ENCODE results near the gene PARL. TPM values are rescaled to one million over a fixed set of nuclear protein-coding genes. Genes with fewer than 3 reads are reported as not detected.

The PARL gene
- total and polyA plus RNA-seq, 2 of the 8 experiments (the other 6 are each of a cell fraction or from before 2014, with no cell fraction given), result 62.7 to 85.0 TPM

DNA sequence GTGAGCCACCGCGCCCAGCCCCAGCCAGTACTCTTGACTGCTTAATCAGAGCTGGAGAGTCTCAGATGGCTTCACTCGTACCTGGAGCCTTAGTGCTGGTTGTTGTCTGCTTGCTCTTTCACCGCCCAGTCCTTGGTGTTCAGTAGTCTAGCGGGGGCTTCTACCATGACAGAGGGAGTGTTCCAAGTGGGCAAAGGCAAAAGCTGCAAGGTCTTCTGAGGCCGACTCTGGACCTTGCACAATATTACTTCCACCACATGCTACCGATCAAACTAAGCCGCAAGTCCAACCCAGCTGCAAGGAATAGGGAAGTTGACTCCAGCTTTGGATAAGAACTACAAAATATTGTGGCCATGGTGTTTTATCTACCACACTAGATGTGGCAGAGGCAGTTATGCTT is 6.6 kb downstream of the PARL start:
- no peak overlapping the region for H2BK15ac ChIP-seq (ENCODE audit: low read length)
- no peak overlapping the region for H3K23ac ChIP-seq (ENCODE audit: insufficient read length)
- H3K4me1 ChIP-seq (replicated peaks in 1 of 4; ENCODE audit: control insufficient read depth in 3 of 4, insufficient read depth in 4 of 4, low read length in 3 of 4), result peaks cover 0 to 6% (median 2%) of the 10 kb centered on the region in 4 experiments; a peak in 3 of 7 replicates
- no peak overlapping the region for H4K8ac ChIP-seq (ENCODE audit: extremely low read depth, insufficient read depth, low read length)
- H3K14ac ChIP-seq (ENCODE audit: insufficient read length), result no peak overlapping the region
- no peak overlapping the region for H3K9ac ChIP-seq (replicated peaks in 1 of 4; ENCODE audit: extremely low read depth in 1 of 4, low read depth in 3 of 4, low read length in 3 of 4)
- H4K5ac ChIP-seq (ENCODE audit: insufficient read length, low read depth, low read length), result no peak overlapping the region
- H3K79me2 ChIP-seq (ENCODE audit: control insufficient read depth in 1 of 2, insufficient read depth in 2 of 2, low read length in 2 of 2), result peaks cover 12 to 85% of the 10 kb centered on the region in 2 experiments
- H2BK20ac ChIP-seq (ENCODE audit: low read length), result no peak overlapping the region
- H2AK5ac ChIP-seq (ENCODE audit: low read depth, low read length), result no peak overlapping the region
- no peak overlapping the region for H3K27ac ChIP-seq (ENCODE audit: low read depth, low read length)
- ChIA-PET CTCF (ENCODE audit: partially characterized antibody) (interaction anchor here (0.6 to 1.6 kb wide), 3 partner anchors 52 to 188 kb away, joined by 3 read pairs; partner anchors contain the start of gene MAP6D1), POLR2A (ENCODE audit: partially characterized antibody) (no interaction called here)
- H4K91ac ChIP-seq (replicated peaks; ENCODE audit: insufficient read length, low read length), result no peak overlapping the region
- H3K56ac ChIP-seq (replicated peaks; ENCODE audit: insufficient read length, low read depth, low read length), result no peak overlapping the region
- H3K4ac ChIP-seq (replicated peaks; ENCODE audit: insufficient read length, low read depth, low read length), result peak overlapping the region; percentile 59
- no peak overlapping the region for H2BK5ac ChIP-seq (ENCODE audit: low read depth, low read length)
- no peak overlapping the region; the same call in 1 of the 2 replicates for H3K18ac ChIP-seq (ENCODE audit: extremely low read depth, low read length)
- H3K9me3 ChIP-seq (ENCODE audit: insufficient read depth in 2 of 2, low read depth in 1 of 2, low read length in 1 of 2), result no peaks in the 10 kb centered on the region
- H3K4me3 ChIP-seq (ENCODE audit: extremely low read depth in 1 of 4, insufficient read depth in 2 of 4, low read depth in 3 of 4, low read length in 4 of 4), result no peak overlapping the region
- FAIRE-seq (no peak), DNase-seq (ENCODE audit: low read depth in 1 of 2, low spot score in 2 of 2) (no peak)
- no peaks in the 10 kb centered on the region for H3K23me2 ChIP-seq (ENCODE audit: low read depth, low read length)
- peaks cover 11% of the 10 kb centered on the region for H3K79me1 ChIP-seq (ENCODE audit: low read depth, low read length)
- H4K20me1 ChIP-seq (replicated peaks in 1 of 2; ENCODE audit: control insufficient read depth in 1 of 2, insufficient read depth in 2 of 2, low read length in 2 of 2), result peaks cover 8 to 11% of the 10 kb centered on the region in 2 experiments
- H2AFZ ChIP-seq (ENCODE audit: low read length), result no peak overlapping the region
- H3K27me3 ChIP-seq (replicated peaks in 1 of 4; ENCODE audit: control insufficient read depth in 3 of 4, extremely low read depth in 1 of 4, insufficient read depth in 3 of 4, low read length in 3 of 4), result no peaks in the 10 kb centered on the region; a peak in 1 of 7 replicates
- H3K4me2 ChIP-seq (ENCODE audit: insufficient read depth in 1 of 2, low read depth in 2 of 2, low read length in 2 of 2), result no peak overlapping the region; a peak in 1 of 4 replicates
- no peak overlapping the region for H2BK120ac ChIP-seq (replicated peaks; ENCODE audit: low read depth, low read length)
- 89% methylated on average over 8 of the region's 8 CpGs; no CpG with 5 or more reads in 1 of the 2 experiments for WGBS, 2 experiments (ENCODE audit: extremely low coverage in 1 of 2, insufficient coverage in 1 of 2, insufficient read length in 1 of 2, insufficient replicate concordance in 2 of 2, low coverage in 1 of 2, low lambda C conversion rate in 2 of 2, missing lambda C conversion rate in 1 of 2)
- no peaks in the 10 kb centered on the region for H3K36me3 ChIP-seq (ENCODE audit: control insufficient read depth in 2 of 4, insufficient read depth in 4 of 4, low read length in 3 of 4)
- no peak overlapping the region for H2BK12ac ChIP-seq (ENCODE audit: low read depth, low read length)
- TF ChIP-seq, protein P1, sequence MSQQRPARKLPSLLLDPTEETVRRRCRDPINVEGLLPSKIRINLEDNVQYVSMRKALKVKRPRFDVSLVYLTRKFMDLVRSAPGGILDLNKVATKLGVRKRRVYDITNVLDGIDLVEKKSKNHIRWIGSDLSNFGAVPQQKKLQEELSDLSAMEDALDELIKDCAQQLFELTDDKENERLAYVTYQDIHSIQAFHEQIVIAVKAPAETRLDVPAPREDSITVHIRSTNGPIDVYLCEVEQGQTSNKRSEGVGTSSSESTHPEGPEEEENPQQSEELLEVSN (IDR thresholded peaks at IDR 0.05), result no peak
- TF ChIP-seq KDM4A (IDR thresholded peaks at IDR 0.05; ENCODE audit: low read depth, low read length, severe bottlenecking) (no peak), TEAD4 (IDR thresholded peaks at IDR 0.05; ENCODE audit: low read depth, low read length) (no peak), MAFK (IDR thresholded peaks at IDR 0.05; ENCODE audit: low read depth, low read length) (no peak), HDAC6 (IDR thresholded peaks at IDR 0.05; ENCODE audit: low read depth, low read length) (no peak), SIX5 (IDR thresholded peaks at IDR 0.05; ENCODE audit: low read depth, low read length) (no peak), PHF8 (conservative IDR thresholded peaks at IDR 0.05; ENCODE audit: low read depth, low read length) (no peak), SAP30 (IDR thresholded peaks at IDR 0.05; ENCODE audit: insufficient read depth, insufficient replicate concordance, low read length) (no peak), RBBP5 (IDR thresholded peaks at IDR 0.05; ENCODE audit: borderline replicate concordance, low read depth, low read length) (no peak), CHD1 (IDR thresholded peaks at IDR 0.05; ENCODE audit: low read depth, low read length) (no peak), RAD21 (IDR thresholded peaks at IDR 0.05 in 1 of 2, conservative IDR thresholded peaks at IDR 0.05 in 1 of 2; ENCODE audit: low read depth in 2 of 2, low read length in 2 of 2) (no peak)
- TF ChIP-seq, protein P2, sequence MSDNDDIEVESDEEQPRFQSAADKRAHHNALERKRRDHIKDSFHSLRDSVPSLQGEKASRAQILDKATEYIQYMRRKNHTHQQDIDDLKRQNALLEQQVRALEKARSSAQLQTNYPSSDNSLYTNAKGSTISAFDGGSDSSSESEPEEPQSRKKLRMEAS (IDR thresholded peaks at IDR 0.05), result no peak

Data from H1 (cell line).